Breast epithelium (tissue), 3 donors: ENCODE results near the gene MAD1L1.

Source experiments
- POLR2AphosphoS5 ChIP-seq, 3 donors: sonication (generic); formaldehyde crosslinking; IDR thresholded peaks; one replicate each; pipeline ENCODE4 v1.6.1; 2017; ENCODE audit warnings: antibody characterized with exemption in 3 of 3
- TF ChIP-seq, protein P1 (sequence below), 3 donors: fragments of 450-650 bp; IDR thresholded peaks; one replicate each; pipeline ENCODE4 v1.5.1; 2016 to 2017; ENCODE audit warnings: antibody characterized with exemption in 3 of 3, mild to moderate bottlenecking in 3 of 3, moderate library complexity in 3 of 3

DNA sequence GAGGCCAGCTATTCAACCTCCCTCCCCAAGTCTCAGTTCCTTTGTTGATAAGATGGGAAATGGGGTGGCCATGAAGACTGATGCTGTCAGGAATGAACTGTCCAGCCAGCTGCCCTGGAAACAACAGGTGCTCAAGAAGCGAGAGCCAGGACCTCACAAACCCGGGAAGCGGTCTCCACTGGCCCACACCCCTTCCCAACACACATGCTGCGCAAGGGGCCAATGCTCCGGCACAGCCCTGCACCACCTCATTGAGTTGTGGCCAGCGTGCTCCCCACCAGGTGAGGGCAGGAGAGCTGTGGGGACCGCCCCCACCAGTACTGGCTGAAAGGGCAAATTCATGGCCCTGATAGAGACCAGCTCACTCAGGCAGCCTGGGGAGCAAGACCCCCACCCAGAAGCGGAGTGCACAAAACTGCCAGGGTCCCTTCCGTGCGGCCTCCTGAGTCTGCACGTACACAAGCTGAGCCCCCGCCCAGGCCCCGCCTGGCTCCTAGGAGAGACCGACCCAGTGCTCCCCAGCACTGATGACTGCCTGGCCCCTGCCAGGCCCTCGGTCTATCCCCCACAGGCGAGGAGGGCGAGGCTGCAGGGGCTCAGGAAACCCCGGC is 216.6 kb downstream of the MAD1L1 start:
- TF ChIP-seq, protein P1, sequence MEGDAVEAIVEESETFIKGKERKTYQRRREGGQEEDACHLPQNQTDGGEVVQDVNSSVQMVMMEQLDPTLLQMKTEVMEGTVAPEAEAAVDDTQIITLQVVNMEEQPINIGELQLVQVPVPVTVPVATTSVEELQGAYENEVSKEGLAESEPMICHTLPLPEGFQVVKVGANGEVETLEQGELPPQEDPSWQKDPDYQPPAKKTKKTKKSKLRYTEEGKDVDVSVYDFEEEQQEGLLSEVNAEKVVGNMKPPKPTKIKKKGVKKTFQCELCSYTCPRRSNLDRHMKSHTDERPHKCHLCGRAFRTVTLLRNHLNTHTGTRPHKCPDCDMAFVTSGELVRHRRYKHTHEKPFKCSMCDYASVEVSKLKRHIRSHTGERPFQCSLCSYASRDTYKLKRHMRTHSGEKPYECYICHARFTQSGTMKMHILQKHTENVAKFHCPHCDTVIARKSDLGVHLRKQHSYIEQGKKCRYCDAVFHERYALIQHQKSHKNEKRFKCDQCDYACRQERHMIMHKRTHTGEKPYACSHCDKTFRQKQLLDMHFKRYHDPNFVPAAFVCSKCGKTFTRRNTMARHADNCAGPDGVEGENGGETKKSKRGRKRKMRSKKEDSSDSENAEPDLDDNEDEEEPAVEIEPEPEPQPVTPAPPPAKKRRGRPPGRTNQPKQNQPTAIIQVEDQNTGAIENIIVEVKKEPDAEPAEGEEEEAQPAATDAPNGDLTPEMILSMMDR (IDR thresholded peaks at IDR 0.05) = no peak
- TF ChIP-seq POLR2AphosphoS5 (IDR thresholded peaks at IDR 0.05) = no peak
